ENCODE results near the gene LSM4. TPM values are rescaled to one million over a fixed set of nuclear protein-coding genes. Genes with fewer than 3 reads are reported as not detected.

LSM4 gene
- total and polyA plus RNA-seq, 2 of the 13 experiments (the other 11 are each of a cell fraction or from before 2014, with no cell fraction given), result 65.8 to 166 TPM

GRCh38 chr19:18279516-18280246, 43.2 kb downstream of the LSM4 start (continued):
- TF ChIP-seq ZNF18 (CRISPR knock-in tag; IDR thresholded peaks at IDR 0.05; ENCODE audit: insufficient replicate concordance) (peak; percentile 59), TCF12 (IDR thresholded peaks at IDR 0.05) (no peak), TCF12 (CRISPR knock-in tag; IDR thresholded peaks at IDR 0.05) (no peak), MXD4 (CRISPR knock-in tag; IDR thresholded peaks at IDR 0.05) (no peak), ZNF720 (CRISPR knock-in tag; IDR thresholded peaks at IDR 0.05) (no peak), ZNF335 (CRISPR knock-in tag; IDR thresholded peaks at IDR 0.05) (no peak), ZSCAN21 (CRISPR knock-in tag; IDR thresholded peaks at IDR 0.05; ENCODE audit: borderline replicate concordance) (no peak), BORCS8-MEF2B (CRISPR knock-in tag; IDR thresholded peaks at IDR 0.05) (no peak; the same call in 1 of the 2 replicates), PHB2 (IDR thresholded peaks at IDR 0.05; ENCODE audit: partially characterized antibody) (no peak), ZNF615 (CRISPR knock-in tag; IDR thresholded peaks at IDR 0.05; ENCODE audit: borderline replicate concordance) (no peak), ZNF329 (CRISPR knock-in tag; IDR thresholded peaks at IDR 0.05; ENCODE audit: low read depth) (no peak; the same call in 1 of the 2 replicates), HOXD1 (CRISPR knock-in tag; IDR thresholded peaks at IDR 0.05) (no peak), ZFYVE20 (CRISPR knock-in tag; IDR thresholded peaks at IDR 0.05; ENCODE audit: borderline replicate concordance, low read depth) (no peak), ZNF20 (CRISPR knock-in tag; IDR thresholded peaks at IDR 0.05) (no peak)
- TF ChIP-seq, protein P1, sequence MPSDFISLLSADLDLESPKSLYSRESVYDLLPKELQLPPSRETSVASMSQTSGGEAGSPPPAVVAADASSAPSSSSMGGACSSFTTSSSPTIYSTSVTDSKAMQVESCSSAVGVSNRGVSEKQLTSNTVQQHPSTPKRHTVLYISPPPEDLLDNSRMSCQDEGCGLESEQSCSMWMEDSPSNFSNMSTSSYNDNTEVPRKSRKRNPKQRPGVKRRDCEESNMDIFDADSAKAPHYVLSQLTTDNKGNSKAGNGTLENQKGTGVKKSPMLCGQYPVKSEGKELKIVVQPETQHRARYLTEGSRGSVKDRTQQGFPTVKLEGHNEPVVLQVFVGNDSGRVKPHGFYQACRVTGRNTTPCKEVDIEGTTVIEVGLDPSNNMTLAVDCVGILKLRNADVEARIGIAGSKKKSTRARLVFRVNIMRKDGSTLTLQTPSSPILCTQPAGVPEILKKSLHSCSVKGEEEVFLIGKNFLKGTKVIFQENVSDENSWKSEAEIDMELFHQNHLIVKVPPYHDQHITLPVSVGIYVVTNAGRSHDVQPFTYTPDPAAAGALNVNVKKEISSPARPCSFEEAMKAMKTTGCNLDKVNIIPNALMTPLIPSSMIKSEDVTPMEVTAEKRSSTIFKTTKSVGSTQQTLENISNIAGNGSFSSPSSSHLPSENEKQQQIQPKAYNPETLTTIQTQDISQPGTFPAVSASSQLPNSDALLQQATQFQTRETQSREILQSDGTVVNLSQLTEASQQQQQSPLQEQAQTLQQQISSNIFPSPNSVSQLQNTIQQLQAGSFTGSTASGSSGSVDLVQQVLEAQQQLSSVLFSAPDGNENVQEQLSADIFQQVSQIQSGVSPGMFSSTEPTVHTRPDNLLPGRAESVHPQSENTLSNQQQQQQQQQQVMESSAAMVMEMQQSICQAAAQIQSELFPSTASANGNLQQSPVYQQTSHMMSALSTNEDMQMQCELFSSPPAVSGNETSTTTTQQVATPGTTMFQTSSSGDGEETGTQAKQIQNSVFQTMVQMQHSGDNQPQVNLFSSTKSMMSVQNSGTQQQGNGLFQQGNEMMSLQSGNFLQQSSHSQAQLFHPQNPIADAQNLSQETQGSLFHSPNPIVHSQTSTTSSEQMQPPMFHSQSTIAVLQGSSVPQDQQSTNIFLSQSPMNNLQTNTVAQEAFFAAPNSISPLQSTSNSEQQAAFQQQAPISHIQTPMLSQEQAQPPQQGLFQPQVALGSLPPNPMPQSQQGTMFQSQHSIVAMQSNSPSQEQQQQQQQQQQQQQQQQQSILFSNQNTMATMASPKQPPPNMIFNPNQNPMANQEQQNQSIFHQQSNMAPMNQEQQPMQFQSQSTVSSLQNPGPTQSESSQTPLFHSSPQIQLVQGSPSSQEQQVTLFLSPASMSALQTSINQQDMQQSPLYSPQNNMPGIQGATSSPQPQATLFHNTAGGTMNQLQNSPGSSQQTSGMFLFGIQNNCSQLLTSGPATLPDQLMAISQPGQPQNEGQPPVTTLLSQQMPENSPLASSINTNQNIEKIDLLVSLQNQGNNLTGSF (CRISPR knock-in tag; IDR thresholded peaks at IDR 0.05), result no peak
- TF ChIP-seq, protein P2, sequence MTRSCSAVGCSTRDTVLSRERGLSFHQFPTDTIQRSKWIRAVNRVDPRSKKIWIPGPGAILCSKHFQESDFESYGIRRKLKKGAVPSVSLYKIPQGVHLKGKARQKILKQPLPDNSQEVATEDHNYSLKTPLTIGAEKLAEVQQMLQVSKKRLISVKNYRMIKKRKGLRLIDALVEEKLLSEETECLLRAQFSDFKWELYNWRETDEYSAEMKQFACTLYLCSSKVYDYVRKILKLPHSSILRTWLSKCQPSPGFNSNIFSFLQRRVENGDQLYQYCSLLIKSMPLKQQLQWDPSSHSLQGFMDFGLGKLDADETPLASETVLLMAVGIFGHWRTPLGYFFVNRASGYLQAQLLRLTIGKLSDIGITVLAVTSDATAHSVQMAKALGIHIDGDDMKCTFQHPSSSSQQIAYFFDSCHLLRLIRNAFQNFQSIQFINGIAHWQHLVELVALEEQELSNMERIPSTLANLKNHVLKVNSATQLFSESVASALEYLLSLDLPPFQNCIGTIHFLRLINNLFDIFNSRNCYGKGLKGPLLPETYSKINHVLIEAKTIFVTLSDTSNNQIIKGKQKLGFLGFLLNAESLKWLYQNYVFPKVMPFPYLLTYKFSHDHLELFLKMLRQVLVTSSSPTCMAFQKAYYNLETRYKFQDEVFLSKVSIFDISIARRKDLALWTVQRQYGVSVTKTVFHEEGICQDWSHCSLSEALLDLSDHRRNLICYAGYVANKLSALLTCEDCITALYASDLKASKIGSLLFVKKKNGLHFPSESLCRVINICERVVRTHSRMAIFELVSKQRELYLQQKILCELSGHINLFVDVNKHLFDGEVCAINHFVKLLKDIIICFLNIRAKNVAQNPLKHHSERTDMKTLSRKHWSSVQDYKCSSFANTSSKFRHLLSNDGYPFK (CRISPR knock-in tag; IDR thresholded peaks at IDR 0.05; ENCODE audit: borderline replicate concordance), result peak; percentile 19; the same call in 1 of the 2 replicates
- TF ChIP-seq, protein P3, sequence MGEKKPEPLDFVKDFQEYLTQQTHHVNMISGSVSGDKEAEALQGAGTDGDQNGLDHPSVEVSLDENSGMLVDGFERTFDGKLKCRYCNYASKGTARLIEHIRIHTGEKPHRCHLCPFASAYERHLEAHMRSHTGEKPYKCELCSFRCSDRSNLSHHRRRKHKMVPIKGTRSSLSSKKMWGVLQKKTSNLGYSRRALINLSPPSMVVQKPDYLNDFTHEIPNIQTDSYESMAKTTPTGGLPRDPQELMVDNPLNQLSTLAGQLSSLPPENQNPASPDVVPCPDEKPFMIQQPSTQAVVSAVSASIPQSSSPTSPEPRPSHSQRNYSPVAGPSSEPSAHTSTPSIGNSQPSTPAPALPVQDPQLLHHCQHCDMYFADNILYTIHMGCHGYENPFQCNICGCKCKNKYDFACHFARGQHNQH (CRISPR knock-in tag; IDR thresholded peaks at IDR 0.05), result peak; percentile 19; the same call in 1 of the 2 replicates
- TF ChIP-seq, protein P4, sequence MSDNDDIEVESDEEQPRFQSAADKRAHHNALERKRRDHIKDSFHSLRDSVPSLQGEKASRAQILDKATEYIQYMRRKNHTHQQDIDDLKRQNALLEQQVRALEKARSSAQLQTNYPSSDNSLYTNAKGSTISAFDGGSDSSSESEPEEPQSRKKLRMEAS (IDR thresholded peaks at IDR 0.05), result no peak
